GM21723 (cell line): ENCODE data around the gene ZNF662.

Experiments
- ATAC-seq: cut with Tn5 transposase; IDR thresholded peaks from one replicate; pipeline ENCODE4 v1.9.1; 2021; ENCODE audit warnings: mild to moderate bottlenecking, moderate library complexity; ENCODE audit not compliant: unreplicated experiment

ZNF662 gene

GRCh38 chr3:42935472-42935871 is 29.5 kb downstream of the ZNF662 start:
- ATAC-seq: no peak

- ATAC-seq: no peak
These were observed 30.4 kb downstream of the ZNF662 start for GRCh38 chr3:42936157-42936981.

DNA sequence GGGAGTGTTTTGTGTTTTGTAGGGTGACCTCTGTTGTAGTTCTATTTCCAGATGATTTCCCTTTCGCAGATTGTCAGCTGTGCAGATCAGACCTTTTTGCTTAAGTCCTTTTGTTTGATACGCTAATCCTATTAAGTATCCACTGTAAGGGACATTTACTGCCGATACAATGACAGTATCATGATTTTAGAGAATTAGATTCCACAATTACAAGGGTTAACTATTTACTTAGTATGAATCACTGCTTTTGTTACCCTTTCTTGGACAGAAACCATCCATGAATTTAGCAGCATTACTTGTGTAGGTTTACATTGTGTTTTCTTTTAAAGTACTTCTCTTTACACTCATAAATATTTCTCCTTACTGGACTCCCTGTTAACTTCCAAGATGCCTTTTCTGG is 31.4 kb downstream of the ZNF662 start:
- ATAC-seq: no peak

DNA sequence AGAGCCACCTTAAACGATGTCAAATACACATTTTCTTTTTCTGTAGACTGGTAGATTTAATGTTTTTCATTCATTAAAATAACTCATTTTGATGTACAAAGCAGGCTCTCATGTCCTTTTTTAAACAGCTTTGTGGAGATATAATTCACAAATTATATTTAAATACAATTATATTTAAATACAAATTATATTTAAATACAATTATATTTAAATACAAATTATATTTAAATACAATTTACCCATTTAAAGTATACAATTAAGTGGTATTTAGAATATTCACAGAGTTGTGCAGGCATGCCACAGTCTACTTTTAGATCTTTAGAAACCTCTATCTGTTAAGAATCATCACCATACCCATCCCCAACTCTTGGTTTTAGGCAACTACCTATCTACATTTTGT is 36.8 kb downstream of the ZNF662 start:
- ATAC-seq: no peak

GRCh38 chr3:42946050-42946449 is 40.1 kb downstream of the ZNF662 start:
- ATAC-seq: no peak

- ATAC-seq: no peak
These were observed 51.6 kb downstream of the ZNF662 start for GRCh38 chr3:42957573-42957972.

GRCh38 chr3:42960282-42960681 is 54.3 kb downstream of the ZNF662 start:
- no peak for ATAC-seq

- no peak for ATAC-seq
These were observed 54.8 kb downstream of the ZNF662 start for GRCh38 chr3:42960786-42961185.

DNA sequence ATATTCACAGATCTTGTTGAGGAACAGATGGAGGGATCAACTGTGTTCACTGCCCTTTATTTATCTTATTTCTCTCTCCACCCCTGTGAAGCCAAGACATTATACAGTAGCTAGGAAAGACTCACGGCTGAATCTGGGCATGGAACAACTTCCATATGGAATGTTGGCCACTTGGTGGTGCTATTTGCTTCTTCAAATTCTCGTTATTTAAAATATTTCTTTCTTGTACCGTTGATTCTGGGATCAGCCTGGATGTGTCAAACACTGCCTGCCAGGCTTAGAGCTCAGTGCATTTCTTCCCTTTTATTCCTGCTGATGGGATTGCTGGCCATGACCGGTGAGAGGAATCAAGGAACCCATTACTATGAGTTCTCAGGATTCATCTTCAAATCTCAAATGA is 55.7 kb downstream of the ZNF662 start:
- no peak for ATAC-seq

GRCh38 chr3:42963269-42963668 is 57.3 kb downstream of the ZNF662 start:
- ATAC-seq: no peak

DNA sequence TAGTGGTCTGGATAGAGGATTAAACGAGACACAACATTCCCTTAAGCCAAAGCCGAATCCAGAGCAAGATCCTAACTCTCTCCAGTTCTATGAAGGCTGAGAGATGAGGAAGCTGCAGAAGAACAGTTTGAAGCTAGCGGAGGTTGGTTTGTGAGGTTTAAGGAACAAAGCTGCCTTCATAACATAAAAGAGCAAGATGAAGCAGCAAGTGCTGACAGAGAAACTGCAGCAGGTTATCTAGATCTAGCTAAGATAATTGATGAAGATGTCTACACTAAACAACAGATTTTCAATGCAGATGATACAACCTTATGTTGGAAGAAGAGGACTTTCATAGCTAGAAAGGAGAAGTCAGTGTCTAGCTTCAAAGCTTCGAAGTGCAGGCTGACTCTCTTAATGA is 58.3 kb downstream of the ZNF662 start:
- ATAC-seq: no peak
